22Rv1 (cell line): ENCODE results near the gene TCF7L2.

Experiments used
- ZFX ChIP-seq: fragments of 450-650 bp; IDR thresholded peaks from 2 replicates; pipeline ENCODE4 v1.6.1; 2017; ENCODE audit warnings: antibody characterized with exemption, borderline replicate concordance
- TF ChIP-seq, protein P1 (sequence below): fragments of 450-650 bp; IDR thresholded peaks from 2 replicates; pipeline ENCODE4 v1.5.1; 2017; ENCODE audit warnings: mild to moderate bottlenecking

- TF ChIP-seq, protein P1, sequence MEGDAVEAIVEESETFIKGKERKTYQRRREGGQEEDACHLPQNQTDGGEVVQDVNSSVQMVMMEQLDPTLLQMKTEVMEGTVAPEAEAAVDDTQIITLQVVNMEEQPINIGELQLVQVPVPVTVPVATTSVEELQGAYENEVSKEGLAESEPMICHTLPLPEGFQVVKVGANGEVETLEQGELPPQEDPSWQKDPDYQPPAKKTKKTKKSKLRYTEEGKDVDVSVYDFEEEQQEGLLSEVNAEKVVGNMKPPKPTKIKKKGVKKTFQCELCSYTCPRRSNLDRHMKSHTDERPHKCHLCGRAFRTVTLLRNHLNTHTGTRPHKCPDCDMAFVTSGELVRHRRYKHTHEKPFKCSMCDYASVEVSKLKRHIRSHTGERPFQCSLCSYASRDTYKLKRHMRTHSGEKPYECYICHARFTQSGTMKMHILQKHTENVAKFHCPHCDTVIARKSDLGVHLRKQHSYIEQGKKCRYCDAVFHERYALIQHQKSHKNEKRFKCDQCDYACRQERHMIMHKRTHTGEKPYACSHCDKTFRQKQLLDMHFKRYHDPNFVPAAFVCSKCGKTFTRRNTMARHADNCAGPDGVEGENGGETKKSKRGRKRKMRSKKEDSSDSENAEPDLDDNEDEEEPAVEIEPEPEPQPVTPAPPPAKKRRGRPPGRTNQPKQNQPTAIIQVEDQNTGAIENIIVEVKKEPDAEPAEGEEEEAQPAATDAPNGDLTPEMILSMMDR = no peak
- TF ChIP-seq ZFX = no peak
Measured at GRCh38 chr10:113199459-113199858, 249.4 kb downstream of the TCF7L2 start.
